Hematopoietic multipotent progenitor cell treated with erythropoietin and hydrocortisone succinate and interleukin-3 and kit ligand, for 15 days (in vitro differentiated cells): Measurements from ENCODE around the gene UBE2N.
"Not testable (repeated sequence)": the region's sequence is repeated elsewhere in the genome, so short reads cannot be mapped to it uniquely, and the experiment has no call there.

ENCODE experiments used
- DNase-seq: peaks from one replicate; pipeline ENCODE4 v3.0.0-alpha.2; 2015; ENCODE audit warnings: low spot score

Gene UBE2N

GRCh38 chr12:93443576-93443975 is 1.8 kb upstream of the UBE2N start:
- no peak for DNase-seq

GRCh38 chr12:93442411-93443340 is 929 bp upstream of the UBE2N start:
- no peak for DNase-seq

DNA sequence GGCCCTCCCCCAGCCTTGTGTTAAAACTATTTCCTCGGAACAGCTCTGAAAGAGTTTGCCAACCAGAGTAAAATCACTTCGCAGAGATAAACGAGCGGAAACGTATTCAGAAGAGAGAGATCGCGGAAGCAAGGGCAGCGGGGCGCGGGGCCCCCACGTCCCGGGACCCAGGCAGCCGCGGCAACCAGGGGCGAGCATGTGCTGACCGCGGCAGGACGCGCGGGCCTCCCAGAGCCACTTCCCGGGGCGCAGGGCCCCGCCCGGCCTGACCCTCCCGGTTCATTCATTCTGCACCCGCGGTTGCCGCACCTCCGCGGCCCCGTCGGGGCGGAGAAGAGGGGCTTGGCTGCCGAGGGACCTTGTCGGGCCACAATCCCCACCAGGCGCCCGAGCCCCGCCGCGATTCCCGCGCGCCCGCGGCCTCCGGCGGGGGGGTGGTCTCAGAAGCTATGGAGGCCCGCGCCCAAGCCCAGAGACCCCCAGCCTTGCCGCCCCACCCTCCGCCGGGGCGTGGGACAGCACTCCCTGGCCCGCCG is 598 bp downstream of the UBE2N start:
- DNase-seq: no peak

- no peak for DNase-seq
Observed at GRCh38 chr12:93440043-93440835, 1.5 kb downstream of the UBE2N start.

DNA sequence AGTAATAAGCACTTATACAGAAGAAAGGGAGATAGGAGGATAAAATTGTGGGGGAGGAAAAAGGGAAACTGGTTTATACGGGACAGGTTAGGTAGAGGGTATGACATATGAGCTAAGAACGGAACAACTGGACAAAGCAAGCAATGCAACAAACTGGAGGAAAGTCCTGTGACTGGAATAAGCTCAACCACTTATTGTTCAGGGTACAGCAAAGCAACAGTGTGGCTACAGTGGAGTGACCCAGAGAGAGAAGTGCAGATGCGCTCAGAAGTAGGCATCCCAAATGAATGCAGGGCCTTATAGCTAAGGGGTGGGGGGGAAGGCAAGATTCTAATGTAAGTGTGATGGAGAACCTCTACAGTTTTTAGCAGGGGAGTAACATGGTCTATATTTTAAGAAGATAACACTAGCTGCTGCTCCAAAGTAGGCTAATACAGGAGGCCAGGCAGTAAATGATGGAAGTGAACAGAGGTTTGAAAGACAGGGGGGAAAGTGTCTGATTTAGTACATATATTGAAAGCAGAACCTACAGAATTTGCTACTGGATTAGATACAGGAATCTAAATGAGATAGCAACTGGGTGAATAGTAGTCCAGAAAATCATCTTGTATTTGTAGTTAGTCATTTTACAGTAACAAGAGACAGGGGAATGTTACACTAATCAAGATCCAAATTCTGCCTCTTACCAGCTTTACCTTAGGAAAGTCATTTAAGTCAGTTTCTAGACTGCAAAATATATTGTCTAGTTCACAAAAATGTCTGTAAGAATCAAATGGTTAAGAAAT is 3.3 kb downstream of the UBE2N start:
- DNase-seq: no peak

GRCh38 chr12:93434256-93434865 is 7.4 kb downstream of the UBE2N start:
- DNase-seq: no peak

GRCh38 chr12:93432031-93432430 is 9.7 kb downstream of the UBE2N start:
- DNase-seq: not testable (repeated sequence)

DNA sequence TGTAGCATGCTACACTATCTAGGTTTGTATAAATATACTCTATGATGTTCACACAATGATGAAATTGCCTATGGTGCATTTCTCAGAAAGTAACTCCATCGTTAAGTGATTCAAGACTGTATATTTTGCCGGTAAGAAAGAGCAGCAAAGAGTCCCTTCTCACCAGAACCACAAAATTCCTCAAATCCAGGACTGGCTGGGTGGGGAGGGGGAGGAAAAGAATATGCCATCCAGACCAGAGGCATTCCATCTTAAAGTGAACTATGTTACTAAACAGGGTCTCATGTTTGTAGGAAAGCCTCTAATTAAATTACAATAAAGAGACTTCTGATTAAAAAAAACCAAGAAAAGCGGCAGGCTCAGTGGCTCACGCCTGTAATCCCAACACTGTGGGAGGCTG is 11.5 kb downstream of the UBE2N start:
- DNase-seq: no peak

DNA sequence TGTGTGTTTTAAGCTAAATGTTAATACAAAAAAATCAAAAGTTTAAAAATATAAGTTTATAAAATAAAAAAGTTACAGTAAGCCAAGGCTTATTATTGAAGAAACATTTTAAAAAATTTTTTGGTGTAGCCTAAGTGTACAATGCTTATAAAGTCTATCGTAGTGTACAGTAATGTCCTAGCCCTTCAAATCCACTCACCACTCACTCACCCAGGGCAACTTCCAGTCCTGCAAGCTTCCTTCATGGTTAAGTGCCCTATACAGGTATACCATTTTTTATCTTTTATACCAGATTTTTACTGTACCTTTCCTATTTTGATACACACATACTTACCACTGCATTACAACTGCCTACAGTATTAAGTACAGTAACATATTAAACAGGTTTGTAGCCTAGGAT is 11.9 kb downstream of the UBE2N start:
- no peak for DNase-seq

DNA sequence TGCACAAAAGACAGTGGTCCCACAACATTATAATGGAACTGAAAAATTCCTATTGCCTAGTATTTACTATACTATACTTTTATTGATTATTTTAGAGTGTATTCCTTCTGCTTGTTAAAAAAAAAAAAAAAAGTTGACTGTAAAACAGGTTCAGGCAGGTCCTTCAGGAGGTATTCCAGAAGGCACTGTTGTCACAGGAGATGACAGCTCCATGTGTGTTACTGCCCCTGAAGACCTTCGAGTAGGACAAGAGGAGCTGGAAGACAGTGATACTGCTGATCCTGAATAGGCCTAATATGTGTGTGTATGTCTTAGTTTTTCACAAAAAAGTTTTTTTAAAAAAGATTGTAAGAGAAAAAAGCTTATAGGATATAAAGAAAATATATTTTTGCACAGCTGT is 12.3 kb downstream of the UBE2N start:
- no peak for DNase-seq

DNA sequence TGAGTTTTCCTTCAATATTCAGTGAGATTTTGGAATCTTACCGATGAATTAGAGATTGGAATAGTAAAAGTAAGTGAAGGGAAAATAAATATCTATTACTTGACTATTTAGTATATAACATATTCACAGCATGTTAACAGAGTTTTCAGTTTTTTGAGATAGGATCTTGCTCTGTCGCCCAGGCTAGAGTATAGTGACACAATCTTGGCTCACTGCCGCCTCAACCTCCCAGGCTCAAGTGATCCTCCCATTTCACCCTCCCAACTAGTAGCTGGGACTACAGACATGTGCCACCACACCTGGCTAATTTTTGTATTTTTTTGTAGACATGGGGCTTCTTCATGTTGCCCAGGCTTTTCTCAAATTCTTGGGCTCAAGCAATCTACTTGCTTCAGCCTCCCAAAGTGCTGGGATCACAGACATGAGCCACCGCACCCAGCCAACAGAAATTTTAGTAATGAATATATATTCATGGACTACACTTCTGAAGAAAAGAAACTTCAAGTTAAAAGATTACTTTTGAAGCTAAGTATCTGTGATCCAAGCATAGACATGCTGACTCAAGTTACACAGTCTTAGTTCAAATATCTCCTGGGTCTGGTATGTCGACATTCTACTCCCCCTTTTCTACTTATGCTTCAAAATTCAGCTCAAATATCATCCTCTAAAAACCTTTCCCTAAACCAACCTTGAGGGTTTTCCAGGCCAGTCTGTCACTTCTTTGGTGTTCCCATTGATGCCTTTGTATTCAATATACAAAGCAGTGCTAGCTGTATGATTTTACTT is 13.8 kb downstream of the UBE2N start:
- DNase-seq: no peak

- no peak for DNase-seq
Observed at GRCh38 chr12:93426412-93426805, 15.3 kb downstream of the UBE2N start.

- no peak for DNase-seq
Observed at GRCh38 chr12:93425736-93426411, 15.9 kb downstream of the UBE2N start.

- DNase-seq: no peak
Observed at GRCh38 chr12:93422050-93422449, 19.7 kb downstream of the UBE2N start.

DNA sequence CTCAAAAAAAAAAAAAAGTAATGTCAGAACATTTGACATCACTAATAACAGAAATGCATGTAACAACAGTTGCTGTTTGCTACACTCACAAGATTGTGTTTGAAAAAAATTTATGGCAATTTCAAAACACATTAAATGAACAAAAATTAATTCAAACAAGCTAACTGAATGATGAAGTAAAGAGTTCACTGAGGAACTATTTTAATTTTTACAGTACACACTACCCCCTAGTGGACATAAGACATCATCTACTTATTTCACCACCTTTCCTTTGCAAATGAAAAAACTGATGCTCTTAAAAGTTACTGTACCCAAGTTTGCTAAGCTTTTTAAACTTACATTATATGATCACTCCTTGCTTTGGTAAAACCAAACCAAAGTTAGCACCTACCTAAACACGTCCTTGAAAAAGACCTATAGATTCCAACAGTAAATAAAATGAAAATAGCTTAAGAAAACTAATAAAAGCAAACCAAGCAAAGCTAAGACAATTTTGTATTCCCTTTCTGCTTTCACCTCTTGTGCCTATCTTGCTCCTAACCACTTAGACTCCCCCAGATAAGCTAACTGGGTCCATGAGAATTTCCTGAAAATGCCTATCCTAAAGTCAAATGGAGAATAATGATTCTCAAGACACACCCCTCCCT is 22.2 kb downstream of the UBE2N start:
- DNase-seq: peak; percentile 84

DNA sequence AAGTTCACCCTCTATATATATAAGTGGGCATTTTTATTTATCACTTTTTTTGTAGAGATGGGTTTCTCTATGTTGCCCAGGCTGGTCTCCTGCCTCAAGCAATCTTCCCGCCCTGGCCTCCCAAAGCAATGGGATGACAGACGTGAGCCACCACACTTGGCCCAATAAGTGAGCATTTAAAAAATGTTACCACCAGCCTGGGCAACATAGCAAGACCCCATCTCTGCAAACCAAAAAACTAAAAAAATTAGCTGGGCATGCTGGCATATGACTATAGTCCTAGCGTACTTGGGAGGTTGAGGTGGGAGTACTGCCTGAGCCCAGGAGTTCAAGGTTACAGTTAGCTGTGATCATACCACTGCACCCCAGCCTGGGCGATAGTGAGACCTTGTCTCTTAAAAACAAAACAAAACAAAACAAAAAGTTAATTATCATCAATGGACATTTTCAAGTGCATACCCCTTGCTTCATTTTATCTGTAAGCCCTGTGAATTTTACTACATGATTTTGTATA is 23.7 kb downstream of the UBE2N start:
- DNase-seq: no peak

GRCh38 chr12:93415723-93416464 is 25.9 kb downstream of the UBE2N start:
- DNase-seq: no peak

DNA sequence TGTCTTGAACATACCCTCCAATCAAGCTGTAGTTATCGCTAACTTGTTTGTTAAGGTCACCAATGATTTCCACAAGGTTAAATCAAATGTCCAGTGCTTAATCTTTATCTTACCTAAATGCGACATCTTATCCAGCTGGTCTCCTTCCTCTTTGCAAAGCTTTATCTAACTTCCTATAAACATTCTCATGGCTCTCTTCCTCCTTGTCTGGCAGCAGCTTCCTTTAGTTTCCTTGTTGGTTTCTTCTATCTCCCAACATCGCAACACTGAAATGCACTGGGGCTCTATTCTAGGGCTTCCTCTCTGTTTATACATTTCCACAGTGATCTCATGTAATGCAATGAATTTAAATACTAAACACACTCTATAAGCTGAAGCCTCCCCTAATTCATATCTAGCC is 28.7 kb downstream of the UBE2N start:
- no peak for DNase-seq

GRCh38 chr12:93412396-93412795 is 29.4 kb downstream of the UBE2N start:
- DNase-seq: not testable (repeated sequence)
